Measurements from ENCODE around the gene CYP46A1. TPM values are rescaled to one million over a fixed set of nuclear protein-coding genes. Genes with fewer than 3 reads are reported as not detected.
A peak's percentile ranks its signal among the peaks of the same experiment; 100 is the strongest.

The CYP46A1 gene
- total RNA-seq, 4 donors from 2014 or later, result 0.13 to 4.7 (median 0.55) TPM; not detected in 1

GRCh38 chr14:99685151-99685591 is 1.1 kb downstream of the CYP46A1 start:
- WGBS, 2 donors, result 61% methylated on average over 11 of the region's 11 CpGs
- TF ChIP-seq POLR2A (IDR thresholded peaks at IDR 0.05) (no peak), CTCF (IDR thresholded peaks at IDR 0.05) (no peak)
- intact Hi-C loops (cut with DNase I; ENCODE audit: low total_unique reads), result no loop called here
- peak in 1 of 2 donors; percentile 80 for DNase-seq (ENCODE audit: low spot score in 2 of 2)
- no peak overlapping the region for H3K4me3 ChIP-seq (ENCODE audit: low read depth, poor library complexity, severe bottlenecking)

- no peak overlapping the region for H3K4me3 ChIP-seq (ENCODE audit: low read depth, poor library complexity, severe bottlenecking)
- no peak for TF ChIP-seq POLR2A (IDR thresholded peaks at IDR 0.05)
- TF ChIP-seq CTCF (IDR thresholded peaks at IDR 0.05), result no peak
- intact Hi-C loops (cut with DNase I; ENCODE audit: low total_unique reads), result no loop called here
- WGBS, 2 donors, result 40 to 55% methylated on average over 1 of the region's 1 CpG
- DNase-seq (ENCODE audit: low spot score in 2 of 2), result no peak
Observed at GRCh38 chr14:99685596-99685995, 1.5 kb downstream of the CYP46A1 start.

GRCh38 chr14:99686557-99687283 is 2.6 kb downstream of the CYP46A1 start:
- TF ChIP-seq POLR2A (IDR thresholded peaks at IDR 0.05) (no peak), CTCF (IDR thresholded peaks at IDR 0.05) (no peak)
- no peak overlapping the region for H3K4me3 ChIP-seq (ENCODE audit: low read depth, poor library complexity, severe bottlenecking)
- DNase-seq (ENCODE audit: low spot score in 2 of 2), result peak in 1 of 2 donors; percentile 49
- WGBS, 2 donors, result 70 to 82% methylated on average over 8 of the region's 8 CpGs
- intact Hi-C loops (cut with DNase I; ENCODE audit: low total_unique reads), result no loop called here

GRCh38 chr14:99687284-99688209 is 3.4 kb downstream of the CYP46A1 start:
- 62 to 66% methylated on average over 11 to 12 of the region's 12 CpGs for WGBS, 2 donors
- intact Hi-C loops (cut with DNase I; ENCODE audit: low total_unique reads), result no loop called here
- TF ChIP-seq CTCF (IDR thresholded peaks at IDR 0.05) (no peak), POLR2A (IDR thresholded peaks at IDR 0.05) (no peak)
- DNase-seq (ENCODE audit: low spot score in 2 of 2), result peak; percentile 11 to 75
- H3K4me3 ChIP-seq (ENCODE audit: low read depth, poor library complexity, severe bottlenecking), result no peak overlapping the region

- TF ChIP-seq CTCF (IDR thresholded peaks at IDR 0.05), result no peak
- no peak for TF ChIP-seq POLR2A (IDR thresholded peaks at IDR 0.05)
- WGBS, 2 donors, result 62 to 70% methylated on average over 10 of the region's 10 CpGs
- H3K4me3 ChIP-seq (ENCODE audit: low read depth, poor library complexity, severe bottlenecking), result no peak overlapping the region
- DNase-seq (ENCODE audit: low spot score in 2 of 2), result peak in 1 of 2 donors; percentile 9
- intact Hi-C loops (cut with DNase I; ENCODE audit: low total_unique reads), result no loop called here
Observed at GRCh38 chr14:99688210-99688581, 4.1 kb downstream of the CYP46A1 start.
